NCI-H1105 treated with DMSO at 0.1 percent for 48 hours (cell line): Measurements from ENCODE around the gene PTPRA.

Source experiments
- DNase-seq: peaks from one replicate; lab custom pipeline; 2025; lab: John Stamatoyannopoulos, UW

PTPRA gene

GRCh38 chr20:2922957-2923356 is 49.7 kb downstream of the PTPRA start:
- DNase-seq: no peak

DNA sequence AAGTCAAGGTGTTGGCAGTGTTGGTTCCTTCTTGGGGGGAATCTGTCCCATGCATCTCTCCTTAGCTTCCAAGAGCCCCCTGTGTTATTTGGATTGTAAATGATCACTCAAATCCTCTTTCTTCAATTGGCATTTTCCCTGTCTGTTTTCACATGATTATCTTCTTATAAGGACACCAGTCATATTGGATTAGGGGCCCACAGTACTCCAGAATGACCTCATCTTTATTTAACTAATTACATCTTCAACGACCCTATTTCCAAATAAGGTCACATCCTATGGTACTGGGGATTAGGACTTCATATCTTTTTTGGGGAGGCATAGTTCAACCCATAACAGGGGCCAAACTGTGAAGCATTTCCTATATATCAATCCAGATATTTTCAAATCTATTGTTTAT is 57.3 kb downstream of the PTPRA start:
- no peak for DNase-seq

- no peak for DNase-seq
These were observed 59.2 kb downstream of the PTPRA start for GRCh38 chr20:2932498-2932897.

- no peak for DNase-seq
These were observed 64.6 kb downstream of the PTPRA start for GRCh38 chr20:2937902-2938301.

- DNase-seq: no peak
These were observed 69.2 kb downstream of the PTPRA start for GRCh38 chr20:2942439-2942838.

- no peak for DNase-seq
These were observed 74.0 kb downstream of the PTPRA start for GRCh38 chr20:2946988-2947961.

GRCh38 chr20:2948968-2949367 is 75.7 kb downstream of the PTPRA start:
- DNase-seq: no peak

- no peak for DNase-seq
These were observed 79.5 kb downstream of the PTPRA start for GRCh38 chr20:2952766-2953165.

DNA sequence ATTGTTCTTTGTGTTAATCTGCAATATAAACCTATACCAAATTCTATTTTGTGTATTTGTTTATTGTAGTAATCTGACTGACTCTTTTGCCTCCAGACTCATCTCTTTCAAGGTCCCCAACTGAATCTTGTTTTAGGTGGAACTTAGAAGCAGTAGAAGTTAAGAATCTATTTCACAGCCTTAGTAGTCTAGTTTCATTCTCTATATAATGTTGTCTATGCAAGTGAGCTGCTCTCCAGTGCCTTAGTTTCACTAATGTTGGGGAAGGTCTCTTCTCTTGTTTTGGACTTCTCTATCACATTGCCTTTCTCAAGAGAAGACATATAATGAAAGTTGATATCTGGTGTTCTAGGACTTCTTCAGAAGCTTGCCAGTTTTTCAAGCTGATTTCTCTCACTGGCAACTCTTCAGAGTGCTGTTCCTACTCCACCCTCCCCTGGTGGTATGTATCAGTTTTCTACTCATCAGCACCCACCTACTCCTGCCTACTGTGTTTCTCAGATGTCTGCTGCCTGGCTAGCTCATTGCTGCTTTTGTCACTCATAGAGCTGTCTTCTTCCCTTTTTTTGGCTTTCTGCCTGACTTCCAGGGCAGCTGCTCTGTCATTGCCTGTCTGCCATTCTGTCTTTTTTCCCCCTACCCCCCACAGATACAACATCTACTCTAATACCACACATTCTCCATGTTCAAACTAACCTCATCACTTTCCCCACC is 82.1 kb downstream of the PTPRA start:
- no peak for DNase-seq

GRCh38 chr20:2956480-2956879 is 83.2 kb downstream of the PTPRA start:
- DNase-seq: no peak

GRCh38 chr20:2967841-2968240 is 94.6 kb downstream of the PTPRA start:
- no peak for DNase-seq

GRCh38 chr20:2972126-2972525 is 98.8 kb downstream of the PTPRA start:
- no peak for DNase-seq

DNA sequence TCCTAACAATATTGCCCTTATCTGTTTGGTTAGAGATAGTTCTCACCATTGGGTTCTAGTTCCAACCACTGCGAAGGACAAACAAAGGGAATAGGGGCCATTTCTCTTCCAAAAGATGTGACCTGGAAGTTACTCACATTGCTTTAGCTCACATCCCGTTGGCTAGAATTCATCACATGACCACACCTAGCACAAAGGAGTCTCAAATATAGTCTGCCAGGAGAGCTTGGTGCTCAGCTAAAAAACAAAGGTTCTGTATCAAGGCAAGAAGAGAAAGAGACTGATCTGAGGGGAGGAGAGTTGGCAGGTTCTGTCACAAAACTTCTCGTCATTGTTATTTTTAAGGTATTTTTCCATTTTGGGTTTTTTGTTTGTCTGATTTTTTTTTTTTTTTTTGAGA is 100.3 kb downstream of the PTPRA start:
- no peak for DNase-seq

DNA sequence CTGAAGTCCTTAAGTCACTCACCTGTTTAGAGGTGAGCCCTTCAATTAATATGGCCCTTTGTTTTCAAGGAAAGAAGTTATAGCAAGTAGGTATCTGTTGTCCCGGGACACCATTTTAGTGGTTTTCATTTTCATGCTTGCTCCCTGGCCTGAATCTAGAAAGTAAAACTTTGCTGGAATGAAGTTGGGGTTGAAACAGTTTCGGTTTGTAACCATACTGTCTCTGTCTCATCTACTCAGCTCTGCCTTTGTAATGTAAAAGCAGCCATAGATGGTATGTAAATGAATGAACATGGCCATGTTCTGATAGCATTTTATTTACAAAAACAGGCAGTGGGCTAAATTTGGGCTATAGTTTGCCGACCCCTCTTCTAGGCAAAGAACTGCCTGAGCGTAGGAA is 105.2 kb downstream of the PTPRA start:
- DNase-seq: no peak

DNA sequence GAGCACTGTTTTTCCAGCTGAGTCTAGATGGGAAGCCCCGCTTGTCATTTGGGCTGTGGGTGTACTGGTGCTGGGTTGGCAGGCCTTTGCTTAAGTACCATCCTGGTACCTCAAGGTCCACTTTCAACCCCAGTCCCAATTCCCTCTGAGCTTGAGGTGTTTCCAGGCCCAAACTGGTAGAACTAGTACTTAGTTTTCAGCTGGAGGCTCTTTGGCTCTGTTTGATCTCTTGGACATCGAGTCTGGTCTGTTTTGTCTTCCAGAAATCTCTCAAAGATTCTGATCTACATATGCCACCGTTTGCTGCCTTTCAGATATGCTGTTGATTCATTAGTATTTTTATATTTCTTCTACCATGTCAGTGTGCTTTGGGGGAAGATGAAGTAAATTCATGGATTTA is 108.4 kb downstream of the PTPRA start:
- no peak for DNase-seq

GRCh38 chr20:2983508-2983907 is 110.2 kb downstream of the PTPRA start:
- DNase-seq: no peak

GRCh38 chr20:2984028-2984501 is 110.8 kb downstream of the PTPRA start:
- DNase-seq: no peak

GRCh38 chr20:2984956-2985661 is 111.8 kb downstream of the PTPRA start:
- no peak for DNase-seq

DNA sequence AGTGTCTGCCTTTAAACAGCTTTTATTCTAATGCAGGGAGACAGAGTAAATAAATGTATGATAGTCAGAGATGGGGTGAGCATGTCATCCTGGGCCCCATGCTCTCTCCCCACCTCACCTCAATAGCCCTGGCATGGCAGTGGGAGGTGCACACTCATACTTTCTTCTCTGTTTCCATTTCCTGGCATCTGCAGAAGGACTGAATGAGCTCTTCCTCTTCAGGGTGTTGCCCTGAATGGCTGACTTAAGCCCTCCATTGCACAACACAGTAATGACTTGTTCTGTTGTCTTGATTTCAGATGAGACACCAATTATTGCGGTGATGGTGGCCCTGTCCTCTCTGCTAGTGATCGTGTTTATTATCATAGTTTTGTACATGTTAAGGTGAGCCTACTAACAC is 113.2 kb downstream of the PTPRA start:
- no peak for DNase-seq

- no peak for DNase-seq
These were observed 114.6 kb downstream of the PTPRA start for GRCh38 chr20:2987861-2988260.

DNA sequence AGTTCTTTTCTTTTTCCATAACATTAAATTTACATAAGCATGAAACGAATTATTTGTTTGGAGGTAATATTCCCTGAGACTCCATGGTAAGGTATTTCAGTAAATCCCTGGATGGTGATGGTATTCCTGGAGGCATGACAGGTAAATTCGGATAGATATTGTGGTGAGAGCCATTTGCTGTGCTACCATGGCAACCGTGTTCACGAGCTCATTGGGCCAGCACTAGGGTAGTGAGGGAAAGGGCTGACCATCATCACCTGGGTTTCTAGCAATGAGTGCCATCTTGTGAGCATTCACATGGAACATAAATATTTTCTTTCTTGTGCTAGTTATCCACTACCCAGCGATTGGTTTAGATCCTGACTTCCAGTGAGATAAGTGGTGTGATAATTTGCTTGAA is 118.3 kb downstream of the PTPRA start:
- DNase-seq: no peak

DNA sequence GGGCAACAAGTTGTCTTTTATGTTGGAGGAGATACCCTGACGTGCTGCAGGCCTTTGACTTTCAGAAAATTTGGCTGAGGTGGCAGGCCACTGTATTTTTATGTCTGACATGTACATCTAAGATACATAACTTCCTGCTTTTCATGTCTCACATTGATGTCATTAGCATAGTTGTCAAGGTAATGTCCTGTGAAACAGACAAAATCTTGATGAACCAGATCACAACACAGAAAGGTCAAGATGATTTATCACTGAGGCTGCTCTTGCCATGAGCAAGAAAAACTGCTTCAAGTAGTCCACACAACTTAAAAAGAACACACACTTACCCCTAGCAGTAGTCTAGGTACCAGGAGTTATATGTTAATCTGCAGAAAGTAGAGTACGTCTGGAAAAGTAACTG is 120.0 kb downstream of the PTPRA start:
- no peak for DNase-seq

DNA sequence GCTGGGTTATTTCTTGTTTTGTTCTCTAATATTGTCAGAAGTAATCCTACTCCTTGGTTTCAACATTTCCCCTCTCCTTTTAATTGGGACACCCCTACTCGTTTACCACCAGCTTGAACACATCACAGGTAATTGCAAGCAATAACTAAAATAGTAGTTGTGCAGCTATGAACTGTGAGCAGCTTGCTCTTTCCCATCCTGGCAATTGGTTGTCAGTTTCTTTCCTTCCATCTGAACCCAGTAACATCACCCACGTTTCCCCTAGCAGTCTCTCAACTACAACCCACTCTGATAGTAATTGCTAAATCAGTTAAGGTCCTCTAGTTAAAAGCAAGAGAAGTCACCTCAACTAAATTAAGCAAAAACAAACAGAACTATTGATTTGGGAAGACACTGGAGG is 122.5 kb downstream of the PTPRA start:
- DNase-seq: no peak
